ENCODE data around the gene NABP1.

NABP1 gene

DNA sequence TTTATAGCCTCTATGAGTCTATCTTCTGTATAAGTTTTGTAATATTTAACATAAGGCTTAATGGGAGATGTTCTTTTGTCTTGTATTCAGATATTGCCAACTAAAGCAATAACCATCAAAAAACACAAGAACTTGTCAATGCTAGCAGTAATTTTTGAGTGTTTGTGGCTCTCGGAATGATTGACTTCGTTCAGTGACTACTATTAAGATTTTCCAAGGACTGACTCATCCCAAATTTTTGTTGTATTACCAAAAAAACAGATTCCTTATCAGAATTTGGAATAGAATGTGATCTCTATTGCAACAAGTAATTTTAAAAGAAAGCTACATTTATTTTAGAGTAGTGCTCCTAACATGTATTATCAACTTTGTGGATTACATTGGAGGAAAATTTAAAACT is 8.1 kb downstream of the NABP1 start:
- DNase-seq = peak; percentile 62

DNA sequence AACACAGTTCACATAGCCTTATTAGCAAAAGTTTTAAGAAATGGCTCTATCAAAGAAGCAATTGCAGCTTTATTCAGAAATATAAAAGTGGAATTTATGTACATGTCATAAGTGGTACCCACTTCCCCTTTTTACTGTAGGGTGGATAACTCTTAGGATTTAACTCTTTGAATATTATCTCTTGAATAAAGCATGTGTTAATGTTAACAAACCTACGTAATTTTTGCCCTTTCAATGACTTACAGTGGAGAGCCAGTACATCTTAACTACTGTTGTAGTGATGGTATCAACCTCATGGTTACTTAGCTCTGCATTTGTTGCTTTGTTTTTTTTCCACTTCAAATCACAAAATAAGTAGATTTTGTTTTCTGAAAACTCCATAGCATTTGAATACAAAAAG is 8.8 kb downstream of the NABP1 start:
- no peak for DNase-seq

DNA sequence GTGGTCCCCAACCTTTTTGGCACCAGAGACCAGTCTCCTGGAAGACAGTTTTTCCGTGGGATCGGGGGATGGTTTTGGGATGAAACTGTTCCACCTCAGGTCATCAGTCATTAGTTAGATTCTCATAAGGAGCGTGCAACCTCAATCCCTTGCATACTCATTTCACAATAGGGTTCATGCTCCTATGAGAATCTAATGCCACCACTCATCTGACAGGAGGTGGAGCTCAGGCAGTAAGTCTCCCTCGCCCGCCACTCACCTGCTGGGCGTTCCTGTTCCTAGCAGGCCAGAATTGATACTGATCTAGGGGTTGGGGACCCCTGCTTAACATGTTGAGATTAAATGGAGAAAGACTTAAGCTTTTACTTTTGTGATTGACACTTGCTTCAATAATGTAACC is 9.9 kb downstream of the NABP1 start:
- DNase-seq = no peak

DNA sequence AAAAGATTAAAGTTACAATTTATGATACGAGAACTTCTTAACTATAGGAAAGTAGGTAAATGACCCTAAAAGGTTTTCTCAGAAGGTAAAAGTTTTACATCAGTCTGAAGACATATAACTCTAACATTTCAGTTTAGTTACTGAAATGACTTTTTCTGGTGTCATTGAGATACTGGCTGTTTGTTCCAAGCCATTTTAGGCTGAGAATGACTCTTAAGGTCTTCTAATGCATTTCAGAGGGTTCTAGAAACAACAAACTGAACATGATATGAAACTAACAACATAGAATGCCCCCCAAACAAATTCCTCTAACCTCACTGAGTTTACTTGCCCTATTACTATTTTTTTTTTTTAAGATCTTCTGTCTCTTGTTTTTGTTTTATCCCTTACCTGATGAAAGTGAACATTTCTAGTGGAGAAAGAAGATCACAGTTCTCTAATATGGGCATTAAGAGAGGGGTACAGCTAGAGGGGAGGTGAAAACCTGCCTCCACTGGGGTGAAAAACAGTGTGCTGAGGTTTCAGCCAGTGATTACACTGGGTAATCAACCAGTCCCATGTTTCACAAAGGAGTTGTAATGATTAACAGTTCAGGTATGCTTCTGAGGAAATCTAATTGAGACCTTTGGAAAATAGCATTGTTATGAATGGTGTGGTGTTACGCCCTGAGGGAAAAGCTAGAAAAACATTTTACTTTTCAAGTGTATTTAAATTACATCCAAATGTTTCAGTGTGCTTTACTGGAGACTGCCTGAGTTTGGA is 11.2 kb downstream of the NABP1 start:
- DNase-seq = peak; percentile 91

DNA sequence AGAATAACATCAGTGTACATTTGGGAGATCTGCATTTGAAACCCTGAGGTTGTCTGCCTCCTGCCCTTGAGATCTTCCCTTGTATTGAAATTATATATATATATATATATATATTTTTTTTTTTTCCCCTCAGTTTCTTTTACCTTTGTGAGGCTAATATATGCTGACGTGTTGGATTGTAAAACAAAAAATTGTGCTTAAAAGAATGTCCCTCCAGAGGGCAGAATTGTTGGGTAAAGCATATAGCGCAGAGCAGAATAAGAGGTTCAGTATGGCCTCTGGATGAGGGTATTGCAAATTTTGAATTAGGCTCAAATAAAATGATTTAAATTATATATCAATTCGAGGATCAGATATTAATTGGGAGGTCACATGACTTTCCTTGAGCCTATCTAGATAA is 12.4 kb downstream of the NABP1 start:
- no peak for DNase-seq

DNA sequence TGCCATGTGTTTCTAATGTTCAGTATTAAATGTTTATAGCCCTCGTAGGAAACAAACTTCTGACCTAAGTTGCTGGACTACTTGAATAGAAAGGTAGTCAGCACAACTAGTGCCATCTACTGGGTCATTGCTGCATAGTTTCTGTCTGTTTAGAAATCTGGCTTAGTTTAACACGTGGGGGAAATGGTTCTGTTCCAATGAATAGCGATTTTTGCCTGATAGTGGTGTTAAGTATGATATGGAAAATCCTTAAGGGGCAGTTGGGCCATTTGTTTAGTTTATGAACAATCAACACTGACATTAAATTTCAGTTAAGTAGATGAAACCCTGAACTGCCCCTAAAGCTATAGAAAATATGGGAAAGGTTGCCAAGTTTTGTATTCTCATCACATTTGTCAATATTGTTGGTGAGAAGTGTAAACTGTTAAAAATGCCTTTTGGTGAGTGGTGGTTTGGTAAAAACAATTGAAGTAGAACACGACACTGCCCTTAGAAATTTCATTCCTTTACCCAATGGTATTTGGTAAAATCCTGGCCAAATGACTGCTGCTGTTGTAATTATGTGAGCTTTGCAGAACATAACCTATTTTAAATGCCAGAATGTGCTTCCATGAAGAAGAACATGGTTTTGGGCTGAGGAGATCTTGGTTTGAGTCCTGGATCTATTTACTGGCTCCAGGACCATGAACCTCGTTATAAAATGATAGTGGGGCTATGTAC is 13.2 kb downstream of the NABP1 start:
- peak; percentile 84 for DNase-seq

DNA sequence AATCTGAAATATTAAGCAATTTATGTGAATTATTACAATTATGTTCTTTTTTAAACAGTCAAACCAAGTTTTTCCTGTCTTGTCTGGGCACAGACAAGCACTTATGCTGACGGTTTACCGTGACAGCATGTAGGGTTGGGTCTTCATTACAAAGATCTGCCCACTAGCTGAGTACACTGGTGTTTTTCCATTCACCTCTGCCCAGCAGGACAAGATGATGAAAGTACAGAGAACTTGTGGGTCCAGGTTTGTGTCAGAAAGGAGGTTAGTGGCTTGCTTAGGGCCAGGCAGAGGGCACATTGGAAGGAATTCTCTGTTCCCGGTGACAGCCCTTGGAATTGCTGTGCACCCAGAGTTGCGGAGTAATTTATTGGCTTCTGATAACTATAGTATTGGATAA is 14.0 kb downstream of the NABP1 start:
- DNase-seq = no peak

DNA sequence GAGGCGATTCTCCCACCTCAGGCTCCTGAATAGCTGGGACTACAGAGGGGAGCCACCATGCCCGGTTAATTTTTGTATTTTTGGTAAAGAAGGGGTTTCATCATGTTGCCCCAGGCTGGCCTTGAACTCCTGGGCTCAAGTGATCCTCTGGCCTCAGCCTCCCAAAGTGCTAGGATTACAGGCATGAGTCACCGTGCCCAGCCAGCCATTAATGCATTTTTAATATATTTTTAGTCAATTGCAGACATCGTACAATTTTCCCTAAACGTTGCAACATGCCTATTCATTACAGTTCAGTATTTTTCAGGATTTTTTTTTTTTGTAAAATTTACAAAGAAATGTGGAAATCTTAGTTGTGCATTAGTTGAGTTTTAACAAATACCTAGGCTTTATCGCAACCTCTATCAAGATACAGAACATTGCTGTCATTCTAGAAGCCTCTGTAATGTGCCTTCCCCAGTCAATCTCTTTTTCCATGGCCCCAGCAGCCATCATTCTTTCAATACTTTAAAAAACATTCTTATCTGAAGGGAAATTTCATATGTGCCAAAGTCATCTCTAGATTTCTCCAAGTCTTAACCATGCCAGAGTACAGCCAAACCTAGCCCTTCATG is 14.7 kb downstream of the NABP1 start:
- no peak for DNase-seq

DNA sequence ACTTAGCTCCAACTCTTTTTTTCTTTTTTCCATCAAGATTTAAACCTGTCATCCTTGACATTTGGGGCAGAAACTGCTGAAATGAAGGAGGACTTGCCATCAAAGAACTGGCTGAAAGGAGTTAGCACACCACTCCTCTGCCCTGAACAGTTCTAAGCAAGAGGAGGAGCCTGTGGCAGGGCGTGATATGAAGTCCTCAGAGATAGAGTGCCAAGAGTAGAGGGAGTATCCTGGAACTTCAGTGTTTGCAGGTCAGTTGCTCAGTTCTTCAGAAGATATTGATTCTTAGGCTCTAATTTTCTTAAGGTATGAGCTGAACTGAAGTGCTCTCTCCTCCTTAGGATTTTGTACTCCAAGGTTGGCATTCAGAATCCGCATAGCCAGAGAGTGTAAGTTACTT is 15.2 kb downstream of the NABP1 start:
- DNase-seq = no peak

DNA sequence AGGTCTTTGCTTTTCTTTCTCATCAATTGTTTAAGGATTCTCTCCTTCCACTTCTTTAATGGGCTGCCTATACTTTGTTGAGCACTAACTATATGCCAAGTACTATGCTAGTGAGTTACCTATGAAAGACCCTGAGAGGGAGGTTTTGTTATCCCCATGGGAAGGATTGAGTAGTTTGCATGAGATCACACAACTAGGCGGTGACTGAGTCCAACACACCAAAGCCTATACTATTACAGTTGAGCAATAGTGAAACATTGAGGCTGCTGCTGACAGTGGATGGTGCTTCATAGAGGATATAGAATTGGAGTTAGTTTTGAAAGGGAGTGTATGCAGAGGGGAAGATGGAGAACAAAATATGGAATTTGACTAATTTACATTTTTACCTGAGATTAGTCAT is 15.8 kb downstream of the NABP1 start:
- no peak for DNase-seq

DNA sequence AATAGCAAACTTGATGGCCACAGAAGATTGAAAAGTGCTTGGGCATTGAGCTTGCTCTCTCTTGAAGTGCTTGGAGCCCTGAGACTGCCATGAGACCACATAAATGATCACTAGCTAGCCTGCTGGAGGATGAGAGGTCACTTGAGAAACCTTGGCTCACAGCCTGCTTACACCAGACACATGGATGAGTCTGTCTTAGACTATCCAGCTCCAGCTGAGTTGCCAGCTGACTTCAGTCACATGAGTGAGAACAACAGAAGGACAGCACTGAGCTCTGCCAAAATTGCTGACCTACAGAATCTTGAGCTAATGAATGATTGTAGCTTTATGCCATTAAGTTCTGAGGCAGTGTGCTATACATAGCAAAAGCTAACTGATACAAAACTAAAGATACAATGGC is 18.1 kb downstream of the NABP1 start:
- peak; percentile 77 for DNase-seq

DNA sequence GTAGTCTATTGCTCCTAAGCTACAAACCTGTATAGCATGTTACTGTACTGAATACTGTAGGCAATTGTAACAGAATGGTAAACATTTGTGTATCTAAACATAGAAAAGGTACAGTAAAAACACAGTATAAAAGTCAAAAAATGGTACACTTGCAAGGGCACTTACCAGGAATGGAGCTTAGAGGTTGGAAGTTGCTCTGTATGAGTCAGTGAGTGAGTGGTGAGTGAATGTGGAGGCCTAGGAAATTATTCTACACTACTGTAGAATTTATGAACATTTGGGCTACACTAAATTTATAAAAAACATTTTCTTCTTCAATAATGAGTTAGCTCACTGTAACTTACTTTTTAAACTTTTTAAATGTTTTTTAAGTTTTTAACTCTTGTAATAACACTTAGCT is 19.0 kb downstream of the NABP1 start:
- DNase-seq = no peak

DNA sequence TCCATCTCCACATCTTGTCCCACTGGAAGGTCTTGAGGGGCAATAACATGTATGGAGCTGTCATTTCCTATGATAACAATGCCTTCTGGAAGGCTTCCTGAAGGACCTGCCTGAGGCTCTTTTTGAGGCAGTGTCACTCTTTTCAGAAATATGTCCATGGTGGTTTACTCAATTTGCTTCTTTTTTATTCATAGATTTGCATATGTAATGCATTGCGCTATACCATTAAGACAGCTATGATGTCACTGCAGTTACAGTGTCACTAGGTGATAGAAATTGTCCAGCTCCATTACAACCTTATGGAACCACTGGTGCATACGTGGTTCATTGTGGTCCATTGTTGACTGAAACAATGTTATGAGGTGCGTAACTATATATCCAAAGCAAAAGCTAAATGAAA is 19.9 kb downstream of the NABP1 start:
- no peak for DNase-seq

DNA sequence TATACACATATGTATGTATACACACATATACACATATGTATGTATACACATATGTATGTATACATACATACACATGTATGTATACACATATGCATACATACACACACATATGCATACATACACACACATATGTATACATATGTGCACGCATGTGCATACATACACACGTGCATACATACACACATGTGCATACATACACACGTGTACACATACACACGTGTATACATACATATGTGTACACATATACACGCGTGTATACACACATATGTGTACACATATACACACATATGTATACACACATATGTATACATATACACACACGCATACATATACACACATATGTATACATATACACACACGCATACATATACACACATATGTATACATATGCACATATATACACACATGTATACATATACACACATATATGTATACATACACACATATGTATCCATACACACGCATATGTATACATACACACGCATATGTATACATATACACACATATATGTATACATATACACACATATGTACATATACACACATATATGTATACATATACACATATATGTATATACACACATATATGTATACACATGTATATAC is 21.5 kb downstream of the NABP1 start:
- no peak for DNase-seq

DNA sequence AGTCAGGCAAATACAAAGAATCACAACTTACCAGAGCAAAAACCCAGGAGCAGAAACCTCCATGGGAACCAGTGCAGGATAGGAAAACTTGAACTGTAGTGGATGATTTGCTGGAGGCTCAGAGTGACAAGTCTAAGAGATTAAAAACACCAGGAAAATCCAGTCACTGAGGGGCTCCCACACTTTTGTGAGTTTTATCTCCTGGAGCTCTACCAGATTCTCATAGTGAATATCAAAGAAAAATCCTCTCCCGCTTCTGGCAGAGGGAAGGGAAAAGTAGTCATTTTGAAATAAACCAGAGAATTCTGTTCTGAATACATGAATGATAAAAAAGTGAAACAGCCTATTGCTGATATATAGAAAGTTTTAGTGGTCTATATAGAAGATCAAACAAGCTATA is 23.1 kb downstream of the NABP1 start:
- DNase-seq = no peak

DNA sequence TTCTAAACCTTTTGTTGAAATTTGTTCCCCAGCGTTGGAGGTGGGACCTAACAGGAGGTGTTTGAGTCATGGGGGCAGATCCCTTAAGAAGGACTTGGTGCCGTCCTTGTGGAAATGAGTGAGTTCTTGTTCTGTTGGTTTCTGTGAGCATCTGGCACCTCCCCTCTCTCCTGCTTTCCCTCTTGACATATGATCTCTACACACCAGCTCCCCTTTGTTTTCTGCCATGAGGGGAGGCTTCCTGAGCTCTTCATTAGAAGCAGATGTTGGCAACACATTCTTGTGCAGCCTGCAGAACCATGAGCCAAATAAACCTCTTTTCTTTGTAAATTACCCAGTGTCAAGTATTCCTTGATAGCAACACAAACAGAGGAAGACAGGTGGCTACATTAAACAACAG is 23.8 kb downstream of the NABP1 start:
- peak; percentile 36 for DNase-seq

DNA sequence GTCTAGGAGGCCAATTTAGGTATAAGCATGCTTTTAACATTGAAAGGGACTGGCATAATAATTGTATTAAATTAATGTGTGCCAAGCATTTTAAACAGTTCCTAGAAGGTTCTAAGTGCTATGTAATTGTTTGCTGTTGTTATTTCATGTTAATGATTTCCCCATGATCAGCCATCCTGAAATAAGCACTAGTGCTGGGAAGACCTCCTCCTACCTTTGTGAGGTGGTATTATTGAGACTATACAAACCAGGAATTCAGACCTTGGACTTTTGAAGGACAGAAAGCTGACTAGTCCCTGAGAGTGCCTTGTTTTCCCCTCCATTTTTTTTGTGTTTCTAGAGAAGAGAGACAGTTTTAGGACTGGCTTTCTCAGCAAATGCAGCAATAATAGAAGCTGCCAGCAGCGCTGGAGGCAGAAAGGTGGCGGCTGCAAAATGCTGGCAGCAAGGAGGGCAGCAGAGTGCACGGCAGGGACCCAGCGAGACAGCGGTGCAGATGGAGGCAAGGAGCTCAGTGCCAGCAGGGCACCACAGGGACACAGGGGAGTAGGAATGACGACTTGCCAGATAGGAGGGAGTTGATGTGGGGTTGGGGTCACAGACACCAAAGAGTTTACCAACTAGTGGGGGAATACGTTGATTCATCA is 25.3 kb downstream of the NABP1 start:
- no peak for DNase-seq

DNA sequence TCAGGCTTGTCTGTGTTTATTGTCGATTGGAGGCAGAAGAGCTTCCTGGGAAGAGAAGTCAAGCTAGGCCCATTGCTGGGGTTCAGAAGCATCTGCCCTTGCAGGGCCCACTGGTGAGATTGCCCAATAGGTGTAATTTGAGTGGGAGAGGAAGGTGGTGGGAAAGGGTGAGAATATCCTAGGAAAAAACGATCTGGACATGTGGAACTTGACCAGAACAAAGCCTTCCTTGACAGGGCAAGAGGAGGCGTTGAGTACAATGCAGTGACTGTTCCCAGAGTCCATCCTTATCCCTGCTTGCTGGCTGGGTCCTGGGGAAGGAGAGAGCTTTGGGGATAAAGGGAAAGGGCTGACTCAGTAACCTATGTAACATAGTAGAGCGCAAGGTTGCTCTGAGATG is 27.1 kb downstream of the NABP1 start:
- no peak for DNase-seq

DNA sequence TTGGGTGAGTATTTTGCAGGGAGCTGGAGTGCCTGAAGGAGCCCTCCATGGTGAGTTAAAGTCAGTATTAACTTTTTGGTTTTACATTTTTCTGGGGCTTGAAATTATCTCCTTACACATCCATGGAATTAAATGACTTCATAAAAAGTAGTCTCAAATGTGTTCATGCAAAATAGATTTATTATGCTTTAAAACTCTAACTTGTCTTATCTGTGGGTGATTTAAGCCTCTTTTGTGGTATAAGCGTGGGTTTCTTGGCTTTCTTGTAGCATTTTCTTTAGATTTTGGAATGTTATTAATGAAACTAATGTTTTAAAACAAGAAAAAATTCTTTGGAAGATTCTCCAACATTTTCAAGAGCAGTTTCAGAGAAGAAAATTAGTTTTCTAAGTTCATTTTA is 27.8 kb downstream of the NABP1 start:
- no peak for DNase-seq

DNA sequence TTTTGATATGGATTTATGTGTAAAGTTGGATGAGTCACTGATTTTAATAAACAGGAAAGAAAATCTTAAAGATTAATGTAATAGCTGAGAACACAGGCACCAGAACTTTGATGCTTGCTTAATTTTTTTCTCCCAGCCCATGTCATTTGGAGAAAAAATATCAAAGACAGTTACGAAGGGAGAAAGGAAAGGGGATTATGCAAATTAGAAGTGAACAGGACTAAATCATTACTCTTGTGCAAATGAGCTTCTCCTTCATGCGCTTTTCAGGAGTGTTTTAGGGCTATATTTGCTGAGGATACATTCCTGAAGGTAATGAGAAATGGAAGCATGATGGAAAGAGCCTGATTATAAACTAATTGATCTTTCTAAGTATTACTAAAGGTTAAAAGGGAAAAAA is 28.9 kb downstream of the NABP1 start:
- no peak for DNase-seq

DNA sequence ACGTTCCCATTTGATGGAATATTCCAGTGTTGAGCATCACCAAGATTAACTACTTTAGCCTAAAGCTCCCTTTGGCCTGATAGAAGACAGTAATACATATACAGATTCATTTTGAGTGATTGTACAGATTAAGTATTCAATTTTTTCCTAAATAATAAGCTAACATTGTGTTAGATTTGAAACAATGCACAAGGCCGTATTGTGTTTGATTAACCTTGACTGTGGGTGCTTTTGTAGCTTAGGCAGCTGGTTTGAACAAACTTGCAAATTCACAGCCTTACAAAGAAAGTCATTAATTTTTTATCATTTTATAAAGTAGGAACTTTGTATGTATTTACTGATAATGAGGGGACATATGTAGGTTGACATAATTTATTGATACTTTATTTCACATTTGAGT is 29.6 kb downstream of the NABP1 start:
- no peak for DNase-seq

DNA sequence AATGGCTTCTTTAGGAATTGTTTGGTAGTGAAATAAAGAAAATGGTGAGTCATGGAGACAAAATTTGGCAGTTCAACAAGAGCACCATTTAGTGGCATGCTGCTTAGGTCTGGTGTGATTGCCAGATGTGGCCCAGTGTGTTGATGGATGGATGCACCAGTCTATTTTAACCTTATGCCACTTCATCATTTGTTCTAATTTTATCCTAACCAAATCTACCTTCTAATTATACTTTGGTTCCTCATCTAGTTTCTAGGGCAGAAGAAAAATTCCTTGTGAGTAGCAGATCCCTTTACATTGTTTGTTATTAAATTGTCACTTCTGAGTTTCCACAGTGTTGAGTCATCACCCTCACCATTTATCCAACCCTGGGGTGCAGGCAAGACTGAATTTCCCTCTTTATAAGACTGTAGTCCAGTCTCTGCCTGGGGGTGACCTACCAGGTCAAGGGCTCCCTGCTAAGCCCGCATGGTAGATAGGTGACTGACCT is 32.5 kb downstream of the NABP1 start:
- peak; percentile 90 for DNase-seq

DNA sequence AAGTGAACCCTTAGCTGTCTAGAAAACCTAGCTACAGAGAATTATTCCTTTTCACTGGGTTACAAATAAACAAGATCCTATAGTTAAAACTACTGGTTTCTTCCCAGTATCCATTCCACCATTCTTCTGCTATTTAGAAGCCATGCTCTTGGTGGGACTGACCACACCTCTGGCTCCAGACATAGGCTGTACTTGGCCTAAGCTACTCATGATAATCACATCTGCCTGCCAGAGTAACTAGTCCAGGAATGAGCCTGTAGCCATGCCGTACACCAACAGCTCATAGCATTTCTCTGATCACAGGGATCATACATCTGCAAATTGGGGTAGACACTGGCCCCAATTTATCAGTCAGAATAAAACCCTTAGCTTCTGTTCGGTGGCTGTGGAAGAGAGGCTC is 33.7 kb downstream of the NABP1 start:
- no peak for DNase-seq
